HG03175 (cell line): ENCODE data around the gene ADH5.
"Not testable (repeated sequence)": the region's sequence is repeated elsewhere in the genome, so short reads cannot be mapped to it uniquely, and the experiment has no call there.

ENCODE experiments used
- ATAC-seq: cut with Tn5 transposase; IDR thresholded peaks from one replicate; pipeline ENCODE4 v1.9.1; 2021; ENCODE audit warnings: mild to moderate bottlenecking, moderate library complexity; ENCODE audit not compliant: unreplicated experiment

The ADH5 gene

GRCh38 chr4:99088023-99088449 is 552 bp downstream of the ADH5 start:
- peak; percentile 31 for ATAC-seq

- no peak for ATAC-seq
Observed at GRCh38 chr4:99084595-99084994, 4.0 kb downstream of the ADH5 start.

GRCh38 chr4:99082192-99082591 is 6.4 kb downstream of the ADH5 start:
- no peak for ATAC-seq

- not testable (repeated sequence) for ATAC-seq
Observed at GRCh38 chr4:99080869-99081268, 7.7 kb downstream of the ADH5 start.

- ATAC-seq, result no peak
Observed at GRCh38 chr4:99079625-99080295, 8.8 kb downstream of the ADH5 start.

- no peak for ATAC-seq
Observed at GRCh38 chr4:99078931-99079624, 9.5 kb downstream of the ADH5 start.

GRCh38 chr4:99078336-99078735 is 10.3 kb downstream of the ADH5 start:
- no peak for ATAC-seq

GRCh38 chr4:99077177-99077576 is 11.4 kb downstream of the ADH5 start:
- no peak for ATAC-seq

GRCh38 chr4:99076292-99076976 is 12.2 kb downstream of the ADH5 start:
- ATAC-seq, result no peak

- no peak for ATAC-seq
Observed at GRCh38 chr4:99074816-99075215, 13.8 kb downstream of the ADH5 start.

- ATAC-seq, result no peak
Observed at GRCh38 chr4:99071159-99071558, 17.4 kb downstream of the ADH5 start.

- no peak for ATAC-seq
Observed at GRCh38 chr4:99067617-99068016, 21.0 kb downstream of the ADH5 start.

- ATAC-seq, result not testable (repeated sequence)
Observed at GRCh38 chr4:99065521-99065920, 23.1 kb downstream of the ADH5 start.

GRCh38 chr4:99062120-99062519 is 26.5 kb downstream of the ADH5 start:
- no peak for ATAC-seq

- ATAC-seq, result no peak
Observed at GRCh38 chr4:99061048-99061700, 27.4 kb downstream of the ADH5 start.

- no peak for ATAC-seq
Observed at GRCh38 chr4:99059550-99059949, 29.0 kb downstream of the ADH5 start.

GRCh38 chr4:99058228-99058627 is 30.4 kb downstream of the ADH5 start:
- no peak for ATAC-seq

- ATAC-seq, result peak; percentile 55
Observed at GRCh38 chr4:99054428-99054994, 34.1 kb downstream of the ADH5 start.

- ATAC-seq, result no peak
Observed at GRCh38 chr4:99052902-99053301, 35.7 kb downstream of the ADH5 start.

- ATAC-seq, result no peak
Observed at GRCh38 chr4:99047710-99048109, 40.9 kb downstream of the ADH5 start.

GRCh38 chr4:99043346-99043745 is 45.2 kb downstream of the ADH5 start:
- no peak for ATAC-seq
